Choroid plexus epithelial cell (primary cell): ENCODE data around the gene DEFB131A.
"Not testable (repeated sequence)": the region's sequence is repeated elsewhere in the genome, so short reads cannot be mapped to it uniquely, and the experiment has no call there.

Source experiments
- DNase-seq: peaks from one replicate; pipeline ENCODE4 v3.0.0-alpha.2; 2010; ENCODE audit warnings: low read depth
- H3K4me3 ChIP-seq: 2 replicates; pipeline ENCODE4 v1.5.1; 2011; ENCODE audit warnings: low read depth, mild to moderate bottlenecking, control low read depth, low read length, moderate library complexity
- CTCF ChIP-seq: conservative IDR thresholded peaks from 2 replicates; pipeline ENCODE4 v1.5.1; 2011; ENCODE audit warnings: low read depth, mild to moderate bottlenecking, control low read depth, inconsistent platforms, low read length, moderate library complexity

The DEFB131A gene

GRCh38 chr4:9444114-9444513, at the start of gene DEFB131A:
Gene DEFB131A, plus strand, starts transcription at chr4:9444414. Its CDS starts 120 bp downstream, at chr4:9444534.
- DNase-seq, result not testable (repeated sequence)

GRCh38 chr4:9405774-9406173, 38.4 kb upstream of the DEFB131A start:
- not testable (repeated sequence) for DNase-seq, H3K4me3 ChIP-seq

More at GRCh38 chr4:9444114-9444513, at the start of gene DEFB131A:
- not testable (repeated sequence) for H3K4me3 ChIP-seq

GRCh38 chr4:9406491-9406890, 37.7 kb upstream of the DEFB131A start:
- H3K4me3 ChIP-seq, DNase-seq: not testable (repeated sequence)

GRCh38 chr4:9409793-9410192, 34.4 kb upstream of the DEFB131A start:
- no peak for TF ChIP-seq CTCF
- no peak for DNase-seq
- no peak overlapping the region for H3K4me3 ChIP-seq

- DNase-seq, H3K4me3 ChIP-seq: not testable (repeated sequence)
Measured at GRCh38 chr4:9421884-9422455, 22.2 kb upstream of the DEFB131A start.

GRCh38 chr4:9425916-9426315, 18.3 kb upstream of the DEFB131A start:
- peak; percentile 1 for DNase-seq
- H3K4me3 ChIP-seq, result not testable (repeated sequence)

- not testable (repeated sequence) for H3K4me3 ChIP-seq, DNase-seq
Measured at GRCh38 chr4:9430061-9430460, 14.2 kb upstream of the DEFB131A start.

GRCh38 chr4:9433320-9433719, 10.9 kb upstream of the DEFB131A start:
- H3K4me3 ChIP-seq, DNase-seq: not testable (repeated sequence)

GRCh38 chr4:9436728-9437127, 7.5 kb upstream of the DEFB131A start:
- not testable (repeated sequence) for DNase-seq, H3K4me3 ChIP-seq

GRCh38 chr4:9442355-9442754, 1.9 kb upstream of the DEFB131A start:
- not testable (repeated sequence) for DNase-seq, H3K4me3 ChIP-seq

- H3K4me3 ChIP-seq, DNase-seq: not testable (repeated sequence)
Measured at GRCh38 chr4:9444681-9445080, 467 bp downstream of the DEFB131A start.

GRCh38 chr4:9452251-9452650, 8.0 kb downstream of the DEFB131A start:
- DNase-seq, H3K4me3 ChIP-seq: not testable (repeated sequence)

- DNase-seq, H3K4me3 ChIP-seq: not testable (repeated sequence)
Measured at GRCh38 chr4:9454284-9454683, 10.1 kb downstream of the DEFB131A start.

GRCh38 chr4:9455046-9455445, 10.8 kb downstream of the DEFB131A start:
- not testable (repeated sequence) for H3K4me3 ChIP-seq, DNase-seq

- not testable (repeated sequence) for H3K4me3 ChIP-seq, DNase-seq
Measured at GRCh38 chr4:9479466-9479865, 35.3 kb downstream of the DEFB131A start.

- H3K4me3 ChIP-seq, DNase-seq: not testable (repeated sequence)
Measured at GRCh38 chr4:9480066-9480465, 35.9 kb downstream of the DEFB131A start.

GRCh38 chr4:9482871-9483270, 38.7 kb downstream of the DEFB131A start:
- DNase-seq, H3K4me3 ChIP-seq: not testable (repeated sequence)

- DNase-seq, result not testable (repeated sequence)
Measured at GRCh38 chr4:9483682-9484081, 39.5 kb downstream of the DEFB131A start.

GRCh38 chr4:9486880-9487279, 42.7 kb downstream of the DEFB131A start:
- not testable (repeated sequence) for H3K4me3 ChIP-seq, DNase-seq

More at GRCh38 chr4:9483682-9484081, 39.5 kb downstream of the DEFB131A start:
- H3K4me3 ChIP-seq, result not testable (repeated sequence)

- H3K4me3 ChIP-seq, DNase-seq: not testable (repeated sequence)
Measured at GRCh38 chr4:9488796-9489195, 44.6 kb downstream of the DEFB131A start.
